CD4-positive, alpha-beta T cell treated with Interleukin-15 for 4 hours (primary cell): ENCODE data around the gene TRPV4.

Experiments
- DNase-seq: peaks from one replicate; pipeline ENCODE4 v3.0.0-alpha.2; 2020; ENCODE audit warnings: low spot score

TRPV4 gene

GRCh38 chr12:109739747-109740693 lies 93.2 kb downstream of the TRPV4 start:
- no peak for DNase-seq

DNA sequence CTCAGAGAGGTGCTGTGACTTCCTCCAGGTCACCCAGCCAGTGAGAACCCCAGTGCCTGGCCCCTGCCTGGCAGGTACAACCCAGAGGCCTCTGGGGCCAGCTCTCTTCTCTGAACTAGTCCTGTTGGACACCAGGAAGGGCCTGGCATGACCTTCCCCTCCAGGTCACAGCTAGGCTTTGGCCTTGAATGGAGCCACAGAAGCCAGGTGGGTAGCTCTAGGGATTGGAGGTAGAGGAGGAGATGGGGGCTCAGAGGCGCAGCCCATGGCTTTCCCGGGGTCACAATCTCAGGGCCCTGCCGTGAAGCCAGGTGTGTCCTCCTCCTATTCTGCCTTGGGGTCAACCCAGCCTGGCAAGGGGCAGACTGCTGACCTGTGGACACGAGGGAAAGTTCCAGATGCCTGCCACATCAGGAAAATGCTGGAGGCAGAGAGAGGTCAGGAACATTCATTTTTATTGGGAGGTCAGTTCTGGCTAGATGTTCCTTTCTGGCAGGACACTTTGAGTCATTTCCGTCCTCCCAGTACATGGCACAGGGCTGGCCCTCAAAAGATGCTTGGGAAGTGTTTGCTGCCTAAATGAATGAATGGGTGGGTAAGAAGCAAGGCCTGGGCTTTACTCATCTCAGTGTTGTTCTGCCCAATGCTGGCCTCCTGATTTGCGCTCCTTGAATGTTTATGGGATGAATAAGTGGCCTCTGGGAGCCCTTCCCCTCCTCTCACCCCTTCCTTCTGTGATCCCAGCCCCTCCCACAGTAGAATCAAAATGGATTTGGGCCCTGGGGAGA lies 94.1 kb downstream of the TRPV4 start:
- no peak for DNase-seq

DNA sequence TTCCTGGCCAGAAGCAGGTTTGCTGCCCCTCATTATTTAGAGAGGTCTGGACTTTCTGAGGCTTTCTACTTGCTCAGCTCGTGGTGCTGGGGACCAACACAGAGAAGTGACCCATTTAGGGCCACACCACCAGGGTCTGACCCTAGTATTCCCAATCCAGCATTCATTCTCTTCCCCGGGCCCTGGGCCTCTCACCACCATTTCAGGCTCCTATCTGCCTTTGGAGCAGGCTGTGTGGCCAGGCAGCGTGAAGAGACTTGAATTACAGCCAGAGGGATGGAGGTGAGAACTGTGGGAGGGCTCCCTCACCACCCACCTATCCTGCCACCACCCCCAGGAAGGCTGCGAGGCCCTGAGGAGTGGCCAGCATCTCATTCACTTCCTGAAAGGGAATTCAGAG lies 95.0 kb downstream of the TRPV4 start:
- no peak for DNase-seq

DNA sequence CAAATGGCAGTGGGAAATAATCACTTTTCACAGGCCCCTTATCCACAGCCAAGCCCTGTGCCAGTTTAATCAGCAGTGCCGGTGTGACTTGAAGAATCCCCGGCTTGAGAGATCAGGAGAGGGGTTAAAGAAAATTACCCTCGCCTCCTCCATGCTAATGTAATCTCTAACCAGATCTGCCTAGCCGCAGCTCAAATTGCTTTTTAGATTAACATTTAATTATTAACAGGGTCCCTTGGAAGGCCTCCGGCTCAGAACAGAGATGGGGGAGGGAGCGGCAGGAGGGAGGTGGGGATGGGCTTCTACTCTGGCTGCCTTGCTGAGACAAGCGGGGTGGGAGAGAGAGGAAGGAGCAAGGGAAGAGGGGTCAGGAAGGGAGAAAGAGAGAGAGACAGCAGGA lies 95.6 kb downstream of the TRPV4 start:
- no peak for DNase-seq

GRCh38 chr12:109737126-109737525 lies 96.1 kb downstream of the TRPV4 start:
- DNase-seq: no peak

DNA sequence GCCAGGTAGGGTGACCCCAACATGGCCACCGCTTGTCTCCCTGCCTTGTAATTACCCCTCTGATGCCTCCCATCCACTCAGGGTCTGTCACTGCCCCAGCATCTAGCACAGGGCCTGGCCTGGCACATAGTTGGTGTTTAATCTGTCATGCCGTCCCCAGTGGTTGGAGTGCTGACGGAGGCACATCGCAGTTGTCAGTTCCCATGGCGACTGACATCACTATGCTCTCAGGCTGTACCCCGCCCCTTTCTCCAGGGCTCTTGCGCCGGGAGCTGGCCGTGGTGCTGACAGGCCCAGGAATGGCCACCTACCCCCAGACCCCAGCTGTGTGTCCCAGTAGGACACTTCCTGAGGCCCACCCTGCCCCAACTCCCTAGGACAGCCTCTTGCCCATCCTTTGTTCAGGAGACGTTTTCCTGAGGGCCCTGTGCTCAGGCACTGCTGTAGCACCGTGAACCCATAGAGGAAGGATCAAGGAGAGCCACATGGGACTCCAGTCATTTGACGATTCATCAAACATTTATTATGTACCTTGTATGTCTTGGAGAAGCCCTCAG lies 96.6 kb downstream of the TRPV4 start:
- DNase-seq: no peak

DNA sequence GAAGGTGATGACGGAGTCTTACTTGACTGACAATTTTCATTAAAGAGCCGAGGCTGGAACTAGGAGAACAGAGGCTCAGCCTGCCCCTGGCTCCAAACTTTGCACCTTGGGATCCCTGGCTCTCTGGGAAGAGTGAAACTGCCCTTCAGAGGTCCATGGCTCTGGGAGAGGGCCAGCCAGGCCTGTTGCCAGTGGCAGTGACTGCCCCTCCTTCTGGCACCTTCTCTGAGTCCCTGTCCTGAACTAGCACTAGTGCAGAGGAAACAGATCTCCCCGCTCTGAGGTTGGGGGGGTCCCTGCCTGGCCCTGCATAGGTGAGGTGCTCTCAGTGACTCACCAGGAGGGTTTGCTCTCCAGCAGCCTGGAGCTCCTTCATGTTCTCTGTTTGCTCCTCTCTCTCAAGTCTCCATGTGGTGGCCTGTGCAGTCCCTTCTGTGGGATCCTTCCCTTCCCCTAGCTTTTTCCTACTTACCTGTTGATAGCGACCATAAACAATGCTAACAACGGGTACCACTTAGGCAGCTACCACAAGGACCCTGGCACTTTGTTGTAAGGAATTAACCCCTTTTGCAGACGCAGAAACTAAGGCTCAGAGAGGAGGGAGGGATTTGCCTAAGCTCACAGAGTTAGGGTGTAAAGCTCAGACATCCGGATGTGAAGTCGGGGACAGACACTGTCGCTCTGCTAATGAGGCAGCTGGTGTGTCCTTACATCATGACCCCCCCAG lies 97.2 kb downstream of the TRPV4 start:
- DNase-seq: no peak

DNA sequence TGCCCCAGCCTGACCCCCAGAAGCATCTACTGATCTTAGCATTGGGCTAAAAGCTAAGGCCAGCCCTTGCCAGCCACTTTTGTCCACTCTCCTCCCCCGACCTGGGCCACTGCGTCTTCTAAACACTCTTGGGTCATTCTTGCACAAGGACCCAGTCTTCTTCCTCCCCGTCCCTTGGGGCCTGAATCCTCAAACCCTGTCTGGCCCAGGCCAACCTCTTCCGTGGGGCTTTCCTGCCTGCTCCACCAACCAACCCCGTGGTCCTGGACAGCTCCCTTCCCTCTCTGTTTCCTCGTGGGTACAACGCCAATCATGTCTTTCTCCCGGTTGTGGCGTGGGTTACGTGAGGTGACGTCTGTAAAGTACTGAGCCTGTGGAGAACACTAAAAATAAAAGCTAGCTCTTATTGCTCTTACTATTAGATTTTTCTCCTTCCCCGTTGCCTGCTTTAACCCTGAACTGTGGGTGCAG lies 98.1 kb downstream of the TRPV4 start:
- no peak for DNase-seq

- DNase-seq: no peak
These were observed 98.8 kb downstream of the TRPV4 start for GRCh38 chr12:109734219-109735000.
